KMS-11 (cell line): ENCODE results near the gene ZBED4.
A peak's percentile ranks its signal among the peaks of the same experiment; 100 is the strongest.

ENCODE experiments used
- H2AFZ ChIP-seq: fragments of 200-600 bp; sonication (generic); 2 replicates; pipeline ENCODE4 v1.6.1; 2016; ENCODE audit warnings: antibody characterized with exemption, mixed run types, low read depth
- H3K27ac ChIP-seq: fragments of 200-600 bp; sonication (generic); 2 replicates; pipeline ENCODE4 v1.6.1; 2016; ENCODE audit warnings: mild to moderate bottlenecking, mixed run types
- H3K27me3 ChIP-seq: fragments of 200-600 bp; sonication (generic); 2 replicates; pipeline ENCODE4 v1.6.1; 2017; ENCODE audit warnings: mild to moderate bottlenecking, low read depth, mixed run types, moderate library complexity; ENCODE audit not compliant: insufficient read depth
- H3K36me3 ChIP-seq: fragments of 200-600 bp; sonication (generic); 2 replicates; pipeline ENCODE4 v1.6.1; 2017; ENCODE audit warnings: mild to moderate bottlenecking, mixed run types; ENCODE audit not compliant: insufficient read depth
- H3K4me1 ChIP-seq: fragments of 200-600 bp; sonication (generic); 2 replicates; pipeline ENCODE4 v1.6.1; 2016; ENCODE audit warnings: mild to moderate bottlenecking, low read depth, mixed run types; ENCODE audit not compliant: poor library complexity, severe bottlenecking
- H3K4me2 ChIP-seq: fragments of 200-600 bp; sonication (generic); 2 replicates; pipeline ENCODE4 v1.7.0; 2016; ENCODE audit warnings: mild to moderate bottlenecking, mixed run types
- H3K4me3 ChIP-seq: fragments of 200-600 bp; sonication (generic); IDR thresholded peaks from 2 replicates; pipeline ENCODE4 v1.6.1; 2017; ENCODE audit warnings: low read depth, low read length, mixed read lengths; ENCODE audit not compliant: insufficient read depth
- H3K79me2 ChIP-seq: fragments of 200-600 bp; sonication (generic); 2 replicates; pipeline ENCODE4 v1.6.1; 2016; ENCODE audit warnings: low read depth, mixed run types; ENCODE audit not compliant: insufficient read depth
- H3K9ac ChIP-seq: fragments of 200-600 bp; sonication (generic); 2 replicates; pipeline ENCODE4 v1.6.1; 2016; ENCODE audit warnings: mild to moderate bottlenecking, mixed run types
- H4K20me1 ChIP-seq: fragments of 200-600 bp; sonication (generic); 2 replicates; pipeline ENCODE4 v1.6.1; 2016; ENCODE audit warnings: mild to moderate bottlenecking, mixed run types; ENCODE audit not compliant: insufficient read depth
- CTCF ChIP-seq: fragments of 200-600 bp; sonication (generic); conservative IDR thresholded peaks from 2 replicates; pipeline ENCODE4 v1.6.1; 2017; ENCODE audit warnings: low read depth, mild to moderate bottlenecking, antibody characterized with exemption, low read length, moderate library complexity, mixed read lengths

ZBED4 gene

GRCh38 chr22:49929994-49930575, 76.4 kb downstream of the ZBED4 start:
- no peak overlapping the region for H3K27ac ChIP-seq
- no peaks in the 10 kb centered on the region for H4K20me1 ChIP-seq
- H3K9ac ChIP-seq, result no peak overlapping the region
- H3K4me3 ChIP-seq, result no peak overlapping the region
- peak overlapping the region; percentile 30; the same call in 1 of the 2 replicates for H2AFZ ChIP-seq
- H3K4me1 ChIP-seq, result peaks cover 31% of the 10 kb centered on the region
- no peaks in the 10 kb centered on the region for H3K79me2 ChIP-seq
- no peaks in the 10 kb centered on the region for H3K27me3 ChIP-seq
- H3K36me3 ChIP-seq, result no peaks in the 10 kb centered on the region
- TF ChIP-seq CTCF, result no peak
- no peak overlapping the region for H3K4me2 ChIP-seq

GRCh38 chr22:49930596-49931412, 77.2 kb downstream of the ZBED4 start:
- no peak overlapping the region for H3K9ac ChIP-seq

GRCh38 chr22:49933236-49934159, 79.9 kb downstream of the ZBED4 start:
- no peak for TF ChIP-seq CTCF
- no peaks in the 10 kb centered on the region for H3K36me3 ChIP-seq
- H2AFZ ChIP-seq, result no peak overlapping the region
- H3K9ac ChIP-seq, result peak overlapping the region; percentile 59; the same call in 1 of the 2 replicates
- no peak overlapping the region; the same call in 1 of the 2 replicates for H3K27ac ChIP-seq
- peaks cover 38% of the 10 kb centered on the region for H3K4me1 ChIP-seq
- H4K20me1 ChIP-seq, result no peaks in the 10 kb centered on the region
- no peaks in the 10 kb centered on the region for H3K79me2 ChIP-seq
- H3K4me2 ChIP-seq, result peak overlapping the region; percentile 68
- H3K27me3 ChIP-seq, result no peaks in the 10 kb centered on the region
- no peak overlapping the region for H3K4me3 ChIP-seq

More at GRCh38 chr22:49930596-49931412, 77.2 kb downstream of the ZBED4 start:
- no peak overlapping the region for H2AFZ ChIP-seq
- no peaks in the 10 kb centered on the region for H4K20me1 ChIP-seq
- H3K27ac ChIP-seq, result no peak overlapping the region
- peaks cover 31% of the 10 kb centered on the region for H3K4me1 ChIP-seq
- no peaks in the 10 kb centered on the region for H3K27me3 ChIP-seq
- H3K4me3 ChIP-seq, result no peak overlapping the region
- no peaks in the 10 kb centered on the region for H3K79me2 ChIP-seq
- H3K36me3 ChIP-seq, result no peaks in the 10 kb centered on the region
- H3K4me2 ChIP-seq, result no peak overlapping the region
- peak; percentile 50 for TF ChIP-seq CTCF

GRCh38 chr22:49934160-49934890, 80.7 kb downstream of the ZBED4 start:
- H3K9ac ChIP-seq, result peak overlapping the region; percentile 59
- H3K4me1 ChIP-seq, result peaks cover 38% of the 10 kb centered on the region
- no peaks in the 10 kb centered on the region for H3K27me3 ChIP-seq
- no peak overlapping the region for H3K4me3 ChIP-seq
- peak overlapping the region; percentile 55 for H3K27ac ChIP-seq
- no peak for TF ChIP-seq CTCF
- H3K79me2 ChIP-seq, result no peaks in the 10 kb centered on the region
- no peak overlapping the region for H2AFZ ChIP-seq
- H3K4me2 ChIP-seq, result peak overlapping the region; percentile 68
- H4K20me1 ChIP-seq, result no peaks in the 10 kb centered on the region
- no peaks in the 10 kb centered on the region for H3K36me3 ChIP-seq
